ENCODE data around the gene LYG2. TPM values are rescaled to one million over a fixed set of nuclear protein-coding genes. Genes with fewer than 3 reads are reported as not detected.

The LYG2 gene
- polyA plus RNA-seq, 1 donor (not counting 4 experiments of a cell fraction or from before 2014, with no cell fraction given) = 0.14 TPM

Small RNA genes within 50 kb of the gene (small RNA-seq; reads per million reads assigned to genes)
- gene AC092587.1 (ENCODE audit: insufficient read length in 3 of 3, low read depth in 3 of 3, low replicate concordance in 1 of 3) = 0 reads per million in 3 experiments

Other genes starting within 250 kb of the LYG2 start
- gene C2orf15, start 114.0 kb downstream of the LYG2 start, polyA plus RNA-seq = 0.31 to 0.75 TPM (median 0.48 TPM) in 3 replicates
- gene TSGA10, start 100.7 kb downstream of the LYG2 start, polyA plus RNA-seq = 1.7 to 2.4 TPM (median 1.7 TPM) in 3 replicates
- 2.1 to 4.9 TPM (median 2.4 TPM) in 3 replicates for gene LIPT1, start 100.7 kb downstream of the LYG2 start, polyA plus RNA-seq
- 16.4 to 37.7 TPM (median 22.2 TPM) in 3 replicates for gene MITD1, start 74.6 kb downstream of the LYG2 start, polyA plus RNA-seq
- gene MRPL30, start 74.5 kb downstream of the LYG2 start, polyA plus RNA-seq = 26.5 to 45.2 TPM (median 27.5 TPM) in 3 replicates
- gene LYG1, start 45.5 kb upstream of the LYG2 start, polyA plus RNA-seq = 0.53 to 1.4 TPM (median 1.1 TPM) in 3 replicates
- gene TXNDC9, start 80.7 kb upstream of the LYG2 start, polyA plus RNA-seq = 46.4 to 73.3 TPM (median 62.4 TPM) in 3 replicates
- gene EIF5B, start 81.7 kb upstream of the LYG2 start, polyA plus RNA-seq = 13.4 to 32.6 TPM (median 24.7 TPM) in 3 replicates
- 28.9 to 56.4 TPM (median 42.6 TPM) in 3 replicates for gene REV1, start 234.4 kb upstream of the LYG2 start, polyA plus RNA-seq

Data from keratinocyte (primary cell).